Neural progenitor cell (in vitro differentiated cells): ENCODE measurements around the gene BIRC3.

Experiments
- EZH2 ChIP-seq: fragments of 200-600 bp; sonication (generic); IDR thresholded peaks from 2 replicates; pipeline ENCODE4 v1.6.1; 2017; ENCODE audit warnings: antibody characterized with exemption, mild to moderate bottlenecking, moderate library complexity
- EZH2phosphoT487 ChIP-seq: fragments of 200-600 bp; sonication (generic); IDR thresholded peaks from 2 replicates; pipeline ENCODE4 v1.6.1; 2017; ENCODE audit warnings: antibody characterized with exemption
- TF ChIP-seq, protein P1 (sequence below): fragments of 200-600 bp; sonication (generic); IDR thresholded peaks from 2 replicates; pipeline ENCODE4 v1.5.1; 2017; ENCODE audit warnings: antibody characterized with exemption, mild to moderate bottlenecking

GRCh38 chr11:102306817-102307726, 10.2 kb upstream of the BIRC3 start:
- TF ChIP-seq, protein P1, sequence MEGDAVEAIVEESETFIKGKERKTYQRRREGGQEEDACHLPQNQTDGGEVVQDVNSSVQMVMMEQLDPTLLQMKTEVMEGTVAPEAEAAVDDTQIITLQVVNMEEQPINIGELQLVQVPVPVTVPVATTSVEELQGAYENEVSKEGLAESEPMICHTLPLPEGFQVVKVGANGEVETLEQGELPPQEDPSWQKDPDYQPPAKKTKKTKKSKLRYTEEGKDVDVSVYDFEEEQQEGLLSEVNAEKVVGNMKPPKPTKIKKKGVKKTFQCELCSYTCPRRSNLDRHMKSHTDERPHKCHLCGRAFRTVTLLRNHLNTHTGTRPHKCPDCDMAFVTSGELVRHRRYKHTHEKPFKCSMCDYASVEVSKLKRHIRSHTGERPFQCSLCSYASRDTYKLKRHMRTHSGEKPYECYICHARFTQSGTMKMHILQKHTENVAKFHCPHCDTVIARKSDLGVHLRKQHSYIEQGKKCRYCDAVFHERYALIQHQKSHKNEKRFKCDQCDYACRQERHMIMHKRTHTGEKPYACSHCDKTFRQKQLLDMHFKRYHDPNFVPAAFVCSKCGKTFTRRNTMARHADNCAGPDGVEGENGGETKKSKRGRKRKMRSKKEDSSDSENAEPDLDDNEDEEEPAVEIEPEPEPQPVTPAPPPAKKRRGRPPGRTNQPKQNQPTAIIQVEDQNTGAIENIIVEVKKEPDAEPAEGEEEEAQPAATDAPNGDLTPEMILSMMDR: no peak
- TF ChIP-seq EZH2 (no peak), EZH2phosphoT487 (no peak)
